ENCODE results near the gene RGS6.

DNA sequence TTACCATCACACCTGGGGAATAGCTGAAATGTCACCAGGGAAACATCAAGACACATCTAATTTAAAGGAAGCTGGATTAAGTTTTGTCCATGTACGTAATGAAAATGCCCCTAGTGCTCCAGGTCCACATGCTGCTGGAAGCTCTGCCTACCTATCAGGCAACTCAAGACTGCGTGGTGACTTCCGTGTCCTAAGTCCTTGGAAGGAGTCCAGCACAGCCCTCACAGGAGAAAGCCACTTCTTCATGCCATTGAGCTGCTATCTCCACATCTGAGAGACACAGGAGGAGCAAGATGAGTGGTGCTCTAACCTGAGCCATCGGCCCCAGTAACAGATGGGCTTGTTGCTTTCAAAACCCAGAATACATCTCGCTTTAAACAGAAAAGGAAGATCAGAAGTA is 645.3 kb downstream of the RGS6 start:
- TF ChIP-seq CTCF (IDR thresholded peaks at IDR 0.05) (no peak), POLR2AphosphoS5 (IDR thresholded peaks at IDR 0.05) (no peak), POLR2A (IDR thresholded peaks at IDR 0.05) (no peak)
